Measurements from ENCODE around the gene NETO1. TPM values are rescaled to one million over a fixed set of nuclear protein-coding genes. Genes with fewer than 3 reads are reported as not detected.
A peak's percentile ranks its signal among the peaks of the same experiment; 100 is the strongest.

The NETO1 gene
- total and polyA plus RNA-seq, 8 donors: 0.14 to 0.59 (median 0.36) TPM; not detected in 4

DNA sequence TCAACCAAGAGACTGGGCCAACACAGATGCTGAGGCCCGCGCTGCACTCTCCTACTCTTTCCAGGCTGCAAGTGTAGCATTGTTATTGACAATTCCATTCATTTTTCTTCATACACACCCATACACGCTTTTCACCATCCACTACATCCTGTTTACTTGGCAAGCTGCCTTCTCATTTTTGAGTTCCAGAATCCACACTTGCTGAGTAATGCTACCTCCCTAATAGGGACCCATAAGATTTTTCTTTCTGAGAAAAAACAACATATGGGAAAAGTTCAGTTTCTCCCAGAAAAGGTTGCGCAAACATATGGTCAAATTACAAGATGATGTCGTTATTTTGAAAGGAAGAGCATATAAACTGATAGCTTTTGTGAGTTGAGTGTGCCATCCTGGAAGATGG lies 3.3 kb upstream of the NETO1 start:
- no peak for DNase-seq
- Histone ChIP-seq H3K4me3 (no peak overlapping the region), H3K4me1 (peaks cover 0 to 12% of the 10 kb centered on the region in 2 donors), H3K36me3 (no peaks in the 10 kb centered on the region), H3K9me3 (no peaks in the 10 kb centered on the region), H3K27me3 (peaks cover 33 to 52% of the 10 kb centered on the region in 2 donors), H3K27ac (no peak overlapping the region)
- TF ChIP-seq, protein P1, sequence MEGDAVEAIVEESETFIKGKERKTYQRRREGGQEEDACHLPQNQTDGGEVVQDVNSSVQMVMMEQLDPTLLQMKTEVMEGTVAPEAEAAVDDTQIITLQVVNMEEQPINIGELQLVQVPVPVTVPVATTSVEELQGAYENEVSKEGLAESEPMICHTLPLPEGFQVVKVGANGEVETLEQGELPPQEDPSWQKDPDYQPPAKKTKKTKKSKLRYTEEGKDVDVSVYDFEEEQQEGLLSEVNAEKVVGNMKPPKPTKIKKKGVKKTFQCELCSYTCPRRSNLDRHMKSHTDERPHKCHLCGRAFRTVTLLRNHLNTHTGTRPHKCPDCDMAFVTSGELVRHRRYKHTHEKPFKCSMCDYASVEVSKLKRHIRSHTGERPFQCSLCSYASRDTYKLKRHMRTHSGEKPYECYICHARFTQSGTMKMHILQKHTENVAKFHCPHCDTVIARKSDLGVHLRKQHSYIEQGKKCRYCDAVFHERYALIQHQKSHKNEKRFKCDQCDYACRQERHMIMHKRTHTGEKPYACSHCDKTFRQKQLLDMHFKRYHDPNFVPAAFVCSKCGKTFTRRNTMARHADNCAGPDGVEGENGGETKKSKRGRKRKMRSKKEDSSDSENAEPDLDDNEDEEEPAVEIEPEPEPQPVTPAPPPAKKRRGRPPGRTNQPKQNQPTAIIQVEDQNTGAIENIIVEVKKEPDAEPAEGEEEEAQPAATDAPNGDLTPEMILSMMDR (IDR thresholded peaks at IDR 0.05): no peak
- no peak for ATAC-seq
- intact Hi-C loops (cut with DNase I): no loop called here

DNA sequence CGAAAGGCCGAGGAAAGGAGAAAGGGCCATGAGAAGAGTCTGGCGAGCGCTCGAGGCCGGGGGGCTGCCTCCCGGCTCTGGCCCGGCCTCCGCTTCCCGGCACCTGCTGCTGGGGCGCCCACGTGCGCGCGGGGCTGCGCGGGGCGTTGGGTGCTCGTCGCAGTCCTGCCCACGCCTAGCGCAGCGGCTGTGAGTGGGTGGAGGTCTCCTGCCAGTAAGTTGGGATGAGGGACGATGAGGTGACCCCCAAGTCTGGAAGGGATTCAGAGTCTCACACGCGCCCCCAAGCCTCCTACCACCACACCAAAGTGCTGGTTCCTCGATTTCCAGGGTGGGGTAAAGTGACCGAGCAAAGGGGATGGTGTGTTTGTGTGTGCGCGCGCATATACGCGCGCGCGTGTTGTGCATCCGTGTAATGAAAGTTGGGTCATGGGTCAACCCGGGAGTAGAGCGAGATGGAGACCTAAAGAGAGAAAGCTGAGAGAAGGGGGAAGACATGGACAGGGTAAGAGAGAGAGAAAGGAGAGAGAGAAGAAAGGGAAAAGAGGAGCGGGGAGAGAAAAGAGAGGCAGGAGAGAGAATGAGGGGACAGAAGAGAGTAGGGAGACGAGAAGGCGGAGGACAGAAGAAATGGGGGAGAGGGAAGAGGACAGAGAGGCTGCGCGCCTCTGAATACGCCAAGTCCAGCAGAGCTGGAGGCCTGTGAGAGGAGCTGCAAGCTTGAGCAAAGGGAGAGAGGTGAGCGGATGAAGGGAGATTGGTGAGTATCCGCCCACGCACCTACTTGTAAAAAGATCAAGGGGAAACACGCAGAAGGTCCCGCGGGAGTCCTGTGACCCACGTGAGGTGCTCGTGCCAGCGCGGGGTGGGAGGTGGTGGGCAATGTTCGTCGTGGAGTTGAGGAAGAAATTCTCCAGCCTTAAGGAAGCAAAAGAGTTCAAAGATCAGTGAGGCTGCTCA lies 1.7 kb upstream of the NETO1 start:
- H3K27ac ChIP-seq: no peak overlapping the region
- TF ChIP-seq, protein P1 (IDR thresholded peaks at IDR 0.05): no peak
- DNase-seq (peak in 1 of 4 donors; percentile 60), ATAC-seq (no peak)
- H3K4me1 ChIP-seq: peaks cover 0 to 12% of the 10 kb centered on the region in 2 donors
- no peak overlapping the region for H3K4me3 ChIP-seq
- no peaks in the 10 kb centered on the region for H3K36me3 ChIP-seq
- intact Hi-C loops (cut with DNase I): no loop called here
- H3K9me3 ChIP-seq: no peaks in the 10 kb centered on the region
- H3K27me3 ChIP-seq: peaks cover 37 to 63% of the 10 kb centered on the region in 2 donors

DNA sequence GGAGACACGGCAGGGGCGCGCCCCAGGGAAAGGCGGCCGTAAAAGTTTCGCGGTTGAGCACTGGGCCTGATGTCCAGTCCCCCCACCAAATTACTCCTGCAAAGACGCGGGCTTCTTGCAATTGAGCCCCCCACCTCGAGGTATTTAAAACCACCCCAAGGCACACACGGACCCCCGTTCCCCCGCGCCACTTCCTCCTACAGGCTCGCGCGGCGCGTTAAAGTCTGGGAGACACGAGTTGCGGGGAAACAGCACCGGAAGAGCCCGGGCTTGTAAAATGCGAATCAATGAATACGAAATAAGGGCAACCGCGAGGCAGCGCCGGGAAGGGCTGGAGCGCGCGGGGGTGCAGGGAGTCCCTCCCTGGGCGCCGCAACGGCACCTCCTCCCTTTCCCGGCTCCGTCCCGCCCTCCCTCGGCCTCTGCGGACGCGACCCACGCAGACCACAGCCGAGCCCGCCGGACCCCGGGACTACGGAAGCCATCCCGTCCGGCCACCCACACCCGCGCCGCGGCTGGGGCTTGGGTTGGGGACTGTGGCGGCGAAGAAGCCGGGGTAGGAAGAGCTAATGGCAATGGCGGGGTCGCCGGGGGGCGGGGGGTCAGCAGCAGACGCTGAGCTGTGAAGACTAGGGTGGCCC lies 918 bp upstream of the NETO1 start:
- intact Hi-C loops (cut with DNase I): no loop called here
- TF ChIP-seq, protein P1 (IDR thresholded peaks at IDR 0.05): no peak
- Histone ChIP-seq H3K27me3 (peaks cover 37 to 63% of the 10 kb centered on the region in 2 donors), H3K36me3 (no peaks in the 10 kb centered on the region), H3K4me3 (peak overlapping the region in 1 of 2 donors; percentile 24), H3K9me3 (no peaks in the 10 kb centered on the region), H3K4me1 (peaks cover 0 to 12% of the 10 kb centered on the region in 2 donors), H3K27ac (no peak overlapping the region)
- DNase-seq (peak in 1 of 4 donors; percentile 79), ATAC-seq (no peak)

DNA sequence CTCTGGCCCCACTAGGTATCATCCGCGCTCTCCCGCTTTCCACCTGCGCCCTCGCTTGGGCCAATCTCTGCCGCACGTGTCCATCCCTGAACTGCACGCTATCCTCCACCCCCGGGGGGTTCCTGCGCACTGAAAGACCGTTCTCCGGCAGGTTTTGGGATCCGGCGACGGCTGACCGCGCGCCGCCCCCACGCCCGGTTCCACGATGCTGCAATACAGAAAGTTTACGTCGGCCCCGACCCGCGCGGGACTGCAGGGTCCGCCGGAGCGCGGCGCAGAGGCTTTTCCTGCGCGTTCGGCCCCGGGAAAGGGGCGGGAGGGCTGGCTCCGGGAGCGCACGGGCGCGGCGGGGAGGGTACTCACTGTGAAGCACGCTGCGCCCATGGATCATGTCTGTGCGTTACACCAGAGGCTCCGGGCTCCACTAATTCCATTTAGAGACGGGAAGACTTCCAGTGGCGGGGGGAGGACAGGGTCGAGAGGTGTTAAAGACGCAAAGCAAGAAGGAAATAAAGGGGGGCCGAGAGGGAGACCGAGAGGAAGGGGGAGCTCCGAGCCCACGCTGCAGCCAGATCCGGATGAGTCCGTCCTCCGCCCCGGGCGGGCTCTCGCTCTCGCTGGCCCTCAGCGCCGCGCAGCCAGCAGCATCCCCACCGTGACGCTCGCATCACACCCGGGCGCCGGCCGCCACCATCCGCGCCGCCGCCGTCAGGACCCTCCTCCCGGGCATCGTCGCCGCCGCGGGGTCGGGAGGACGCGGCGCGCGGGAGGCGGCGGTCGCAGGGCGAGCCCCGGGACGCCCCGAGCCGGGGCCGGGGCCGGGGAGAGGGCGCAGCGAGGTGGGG lies 664 bp downstream of the NETO1 start:
- Histone ChIP-seq H3K36me3 (no peaks in the 10 kb centered on the region), H3K4me1 (peaks cover 0 to 12% of the 10 kb centered on the region in 2 donors), H3K4me3 (no peak overlapping the region), H3K9me3 (no peaks in the 10 kb centered on the region), H3K27me3 (peaks cover 37 to 63% of the 10 kb centered on the region in 2 donors), H3K27ac (no peak overlapping the region)
- TF ChIP-seq, protein P1 (IDR thresholded peaks at IDR 0.05): no peak
- ATAC-seq (no peak), DNase-seq (peak in 1 of 4 donors; percentile 64)
- intact Hi-C loops (cut with DNase I): no loop called here

All from left lung (tissue), 10 donors.